NCI-H526 (cell line): ENCODE measurements around the gene KRTAP4-16.
"Not testable (repeated sequence)": the region's sequence is repeated elsewhere in the genome, so short reads cannot be mapped to it uniquely, and the experiment has no call there.

ENCODE experiments used
- DNase-seq, 2 experiments: peaks; one replicate each; lab custom pipeline; 2025; lab: John Stamatoyannopoulos, UW

The KRTAP4-16 gene

GRCh38 chr17:41119696-41120690 is 18.0 kb upstream of the KRTAP4-16 start:
- DNase-seq, result not testable (repeated sequence)

GRCh38 chr17:41118721-41119120 is 16.7 kb upstream of the KRTAP4-16 start:
- DNase-seq, result no peak

GRCh38 chr17:41117846-41118386 is 15.9 kb upstream of the KRTAP4-16 start, which contains the start of gene KRTAP4-11:
Gene KRTAP4-11 (minus strand): TSS chr17:41118373. CDS start chr17:41118315, 58 bp downstream.
- not testable (repeated sequence) for DNase-seq

- DNase-seq, result peak; percentile 10 to 23
Observed at GRCh38 chr17:41116297-41116696, 14.3 kb upstream of the KRTAP4-16 start.

- no peak for DNase-seq
Observed at GRCh38 chr17:41111151-41111885, 9.3 kb upstream of the KRTAP4-16 start.

- not testable (repeated sequence) for DNase-seq
Observed at GRCh38 chr17:41108728-41109386, 6.8 kb upstream of the KRTAP4-16 start.

- no peak for DNase-seq
Observed at GRCh38 chr17:41107941-41108450, 6.0 kb upstream of the KRTAP4-16 start.

- not testable (repeated sequence) for DNase-seq
Observed at GRCh38 chr17:41105347-41105746, 3.3 kb upstream of the KRTAP4-16 start, which contains the start of gene KRTAP4-9. Gene KRTAP4-9 (plus strand): TSS chr17:41105389. CDS start chr17:41105389, 0 bp downstream.

GRCh38 chr17:41104386-41105038 is 2.5 kb upstream of the KRTAP4-16 start:
- not testable (repeated sequence) for DNase-seq

- DNase-seq, result no peak
Observed at GRCh38 chr17:41103896-41104295, 1.9 kb upstream of the KRTAP4-16 start.

GRCh38 chr17:41099682-41100480 is 2.1 kb downstream of the KRTAP4-16 start:
- DNase-seq, result not testable (repeated sequence)

GRCh38 chr17:41098481-41098880 is 3.5 kb downstream of the KRTAP4-16 start:
- no peak for DNase-seq

- no peak for DNase-seq
Observed at GRCh38 chr17:41098042-41098441, 4.0 kb downstream of the KRTAP4-16 start, which contains the start of gene KRTAP4-8. Gene KRTAP4-8 (minus strand): TSS chr17:41098142. CDS start chr17:41098084, 58 bp downstream.

- peak; percentile 57 to 76 for DNase-seq
Observed at GRCh38 chr17:41096055-41096454, 6.0 kb downstream of the KRTAP4-16 start.

- not testable (repeated sequence) for DNase-seq
Observed at GRCh38 chr17:41088760-41089352, 13.2 kb downstream of the KRTAP4-16 start.

- DNase-seq, result not testable (repeated sequence)
Observed at GRCh38 chr17:41084100-41084856, 17.7 kb downstream of the KRTAP4-16 start, which contains the start of gene KRTAP4-7. Gene KRTAP4-7 (plus strand): TSS chr17:41084150. CDS start chr17:41084207, 57 bp downstream.

GRCh38 chr17:41083427-41083826 is 18.6 kb downstream of the KRTAP4-16 start:
- not testable (repeated sequence) for DNase-seq

- DNase-seq, result no peak
Observed at GRCh38 chr17:41082626-41083025, 19.4 kb downstream of the KRTAP4-16 start.
